HG03565 (cell line): ENCODE measurements around the gene KAT5.
"Not testable (repeated sequence)": the region's sequence is repeated elsewhere in the genome, so short reads cannot be mapped to it uniquely, and the experiment has no call there.

Experiments used
- ATAC-seq: cut with Tn5 transposase; IDR thresholded peaks from one replicate; pipeline ENCODE4 v1.9.1; 2021; ENCODE audit warnings: mild to moderate bottlenecking, moderate library complexity; ENCODE audit not compliant: unreplicated experiment

Gene KAT5

GRCh38 chr11:65743681-65744025, 31.6 kb downstream of the KAT5 start:
- no peak for ATAC-seq

DNA sequence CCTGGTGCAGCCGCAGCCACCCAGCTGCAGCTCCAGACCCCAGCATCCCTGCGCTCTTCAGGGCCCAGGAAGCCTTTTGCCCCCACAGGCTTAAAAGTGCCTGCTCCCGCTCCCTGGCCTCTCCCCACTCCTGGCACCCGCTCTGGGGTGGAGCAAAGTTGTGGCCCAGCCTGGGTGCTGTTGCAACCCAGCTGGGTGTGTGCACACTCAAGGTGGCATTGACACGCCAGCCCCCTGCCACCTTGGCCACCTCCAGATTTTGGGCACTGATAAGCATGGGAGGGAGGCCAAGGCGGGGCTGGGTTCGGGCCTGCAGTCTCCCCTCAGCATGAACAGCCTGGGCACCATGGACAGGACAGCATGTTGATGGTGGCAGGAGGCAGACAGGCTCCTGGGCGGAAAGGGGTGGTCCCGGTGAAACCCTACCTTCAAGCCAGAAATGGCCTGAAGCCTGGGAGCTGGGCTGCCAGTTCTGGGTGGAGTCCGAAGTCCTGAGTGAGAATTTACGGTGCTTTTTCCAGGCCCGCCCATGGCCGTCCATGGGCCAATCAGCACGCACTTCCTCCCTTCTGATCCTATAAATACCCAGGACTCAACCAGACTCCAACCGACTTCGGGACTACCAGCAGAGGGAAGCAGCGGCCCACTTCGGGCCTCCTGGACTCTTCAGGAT, 32.1 kb downstream of the KAT5 start:
- ATAC-seq = no peak

DNA sequence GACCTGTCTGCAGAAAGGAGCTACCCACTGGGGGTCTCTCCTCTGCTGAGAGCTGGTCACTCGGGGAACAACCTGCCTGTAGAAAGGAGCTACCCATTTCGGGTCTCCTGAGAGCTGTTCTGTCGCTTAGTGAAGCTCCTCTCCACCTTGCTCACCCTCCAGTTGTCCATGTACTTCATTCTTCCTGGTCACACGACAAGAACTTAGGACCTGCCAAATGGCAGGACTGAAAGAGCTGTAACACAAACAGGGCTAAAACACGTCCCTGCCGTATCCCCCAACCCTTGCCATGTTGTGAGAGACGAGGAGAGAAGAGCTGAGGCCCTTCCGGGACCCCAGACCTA, 32.6 kb downstream of the KAT5 start:
- no peak for ATAC-seq

DNA sequence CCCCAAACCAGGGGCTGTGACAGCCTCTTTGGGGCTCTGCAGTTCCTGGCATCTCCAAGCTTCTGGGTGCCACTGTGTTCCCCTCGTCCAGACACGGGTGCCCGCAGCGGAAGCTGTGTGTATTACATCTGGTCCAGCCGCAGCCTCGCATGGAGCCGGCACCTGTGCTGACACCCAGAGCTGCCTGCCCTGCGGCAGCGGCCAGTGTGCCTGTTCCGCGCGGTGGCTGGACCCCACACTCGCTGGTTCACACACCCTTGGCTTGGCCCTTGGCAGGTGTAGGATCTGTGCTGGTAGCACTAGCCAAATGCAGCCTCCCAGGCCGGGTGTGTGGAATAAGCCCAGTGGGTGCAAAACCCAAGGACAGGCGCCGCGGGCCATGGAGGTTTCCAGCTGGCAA, 33.0 kb downstream of the KAT5 start:
- no peak for ATAC-seq

DNA sequence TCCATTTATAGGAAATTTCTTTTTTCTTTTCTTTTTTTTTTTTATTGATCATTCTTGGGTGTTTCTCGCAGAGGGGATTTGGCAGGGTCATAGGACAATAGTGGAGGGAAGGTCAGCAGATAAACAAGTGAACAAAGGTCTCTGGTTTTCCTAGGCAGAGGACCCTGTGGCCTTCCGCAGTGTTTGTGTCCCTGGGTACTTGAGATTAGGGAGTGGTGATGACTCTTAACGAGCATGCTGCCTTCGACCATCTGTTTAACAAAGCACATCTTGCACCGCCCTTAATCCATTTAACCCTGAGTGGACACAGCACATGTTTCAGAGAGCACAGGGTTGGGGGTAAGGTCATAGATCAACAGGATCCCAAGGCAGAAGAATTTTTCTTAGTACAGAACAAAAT, 50.1 kb downstream of the KAT5 start:
- ATAC-seq = not testable (repeated sequence)

GRCh38 chr11:65762816-65763215, 50.8 kb downstream of the KAT5 start:
- ATAC-seq = not testable (repeated sequence)

DNA sequence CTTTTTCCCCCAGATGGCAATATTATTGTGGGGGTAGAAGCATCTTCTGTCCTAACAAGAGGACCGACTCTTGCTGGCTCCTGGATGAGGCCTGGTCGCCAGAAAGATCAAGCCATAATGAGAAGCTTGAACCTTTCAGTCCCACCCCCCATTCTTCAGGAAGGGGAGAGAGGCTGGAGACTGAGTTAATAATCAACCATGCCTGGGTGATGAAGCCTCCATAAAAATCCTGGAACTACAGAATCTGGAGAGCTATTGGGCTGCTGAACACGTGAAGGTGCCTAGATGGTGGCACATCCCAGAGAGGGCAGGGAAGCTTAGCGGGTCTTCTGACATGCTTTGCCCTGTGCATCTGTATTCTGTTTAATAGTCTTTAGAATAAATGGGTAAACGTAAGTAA, 52.4 kb downstream of the KAT5 start:
- ATAC-seq = no peak

- no peak for ATAC-seq
Measured at GRCh38 chr11:65766535-65766934, 54.5 kb downstream of the KAT5 start.

DNA sequence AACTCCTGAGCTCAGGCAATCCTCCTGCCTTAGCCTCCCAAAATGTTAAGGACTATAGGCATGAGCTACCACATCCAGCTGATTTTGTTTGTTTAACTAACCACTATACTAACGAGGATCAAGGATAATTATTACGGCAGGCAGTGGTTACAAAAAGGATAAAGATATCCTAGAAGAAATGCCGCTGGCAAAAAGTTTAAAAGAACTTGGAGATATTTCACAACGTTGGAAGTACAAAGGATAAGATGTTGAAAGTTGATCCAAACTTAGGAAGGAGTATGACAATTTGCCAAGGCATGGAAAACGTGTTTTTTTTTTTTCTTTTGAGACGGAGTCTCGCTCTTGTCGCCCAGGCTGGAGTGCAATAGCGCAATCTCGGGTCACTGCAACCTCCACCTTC, 55.4 kb downstream of the KAT5 start:
- ATAC-seq = no peak

DNA sequence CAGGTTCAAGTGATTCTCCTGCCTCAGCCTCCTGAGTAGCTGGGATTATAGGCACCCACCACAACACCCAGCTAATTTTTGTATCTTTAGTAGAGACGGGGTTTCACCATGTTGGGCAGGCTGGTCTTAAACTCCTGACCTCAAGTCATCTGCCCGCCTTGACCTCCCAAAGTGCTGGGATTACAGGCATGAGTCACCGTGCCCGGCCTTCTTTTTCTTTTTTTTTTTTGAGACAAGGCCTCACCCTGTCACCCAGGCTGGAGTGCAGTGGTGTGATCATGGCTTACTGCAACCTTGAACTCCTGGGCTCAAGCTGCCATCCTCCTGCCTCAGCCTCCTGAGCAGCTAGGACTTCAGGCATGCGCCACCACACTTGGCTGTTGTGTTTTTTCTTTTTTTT, 55.8 kb downstream of the KAT5 start:
- ATAC-seq = not testable (repeated sequence)
